Mucosa of descending colon (tissue), 3 donors: Measurements from ENCODE around the gene SHROOM2. TPM values are rescaled to one million over a fixed set of nuclear protein-coding genes. Genes with fewer than 3 reads are reported as not detected.

ENCODE experiments used
- ATAC-seq: fragments of 200-7000 bp; cut with Tn5 transposase; one replicate; pipeline ENCODE4 v1.9.1; 2020; ENCODE audit warnings: mild to moderate bottlenecking, moderate library complexity
- DNase-seq, 3 donors: peaks; one replicate each; pipeline ENCODE4 v3.0.0-alpha.2; 2020
- H3K36me3 ChIP-seq: fragments of 200-600 bp; one replicate; pipeline ENCODE4 v1.8.0; 2021; ENCODE audit warnings: low read depth, mild to moderate bottlenecking
- H3K4me1 ChIP-seq: fragments of 200-600 bp; one replicate; pipeline ENCODE4 v1.8.0; 2021; ENCODE audit warnings: low read depth, mild to moderate bottlenecking
- H3K4me3 ChIP-seq: fragments of 200-600 bp; one replicate; pipeline ENCODE4 v1.8.0; 2021; ENCODE audit warnings: mild to moderate bottlenecking
- H3K9me3 ChIP-seq: fragments of 200-600 bp; one replicate; pipeline ENCODE4 v1.8.0; 2021; ENCODE audit warnings: mild to moderate bottlenecking
- intact Hi-C, 2 donors: fragments of 100-400 bp; cut with DNase I in 1 of 2; cut with micrococcal nuclease in 1 of 2; formaldehyde crosslinking; loops; one replicate each; pipeline versions ENCODE4 v1.11.0 to v1.11.1; 2022; cut with DNase I, micrococcal nuclease
- total RNA-seq, 3 donors: library from RNA; stranded (reverse); fragmentation: NEBNext Ultra II Directional in 2 of 3; extraction: Animal tissue kit (Norgen Biotek cat#: 25700) in 2 of 3; gene quantifications; one replicate each; pipeline versions ENCODE4 v1.2.1 to v1.2.4, GENCODE V29; 2021 to 2023
- TF ChIP-seq, protein P1 (sequence below): fragments of 200-600 bp; IDR thresholded peaks from one replicate; pipeline ENCODE4 v1.8.0; 2022; ENCODE audit warnings: antibody characterized with exemption, mild to moderate bottlenecking
- donor health status: DM: no; HTN: no; CAD: no; lungs with moderate emphysema.
- donor health status: DM: no; HTN: no; CAD: no.
- donor health status: DM: no; HTN: yes; CAD: no.

SHROOM2 gene
- total RNA-seq, 3 donors from 2014 or later, result 1.2 to 11.5 (median 5.1) TPM

DNA sequence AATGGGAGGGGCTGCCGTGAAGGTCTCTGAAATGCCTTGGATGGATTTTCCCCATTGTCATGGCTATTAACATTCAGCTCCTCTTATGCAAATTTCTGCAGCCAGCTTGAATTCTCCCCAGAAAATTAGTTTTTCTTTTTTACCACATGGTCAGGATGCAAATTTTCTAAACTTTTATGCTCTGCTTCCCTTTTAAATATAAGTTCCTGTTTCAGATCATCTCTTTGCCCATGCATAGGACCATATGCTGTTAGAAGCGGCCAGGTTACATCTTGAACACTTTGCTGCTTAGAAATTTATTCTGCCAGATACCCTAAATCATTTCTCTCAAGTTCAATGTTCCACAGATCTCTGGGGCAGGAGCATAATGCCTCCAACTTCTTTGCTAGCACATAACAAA, 167.2 kb downstream of the SHROOM2 start:
- H3K36me3 ChIP-seq, result no peaks in the 10 kb centered on the region
- H3K9me3 ChIP-seq, result no peaks in the 10 kb centered on the region
- DNase-seq (no peak), ATAC-seq (no peak)
- TF ChIP-seq, protein P1, sequence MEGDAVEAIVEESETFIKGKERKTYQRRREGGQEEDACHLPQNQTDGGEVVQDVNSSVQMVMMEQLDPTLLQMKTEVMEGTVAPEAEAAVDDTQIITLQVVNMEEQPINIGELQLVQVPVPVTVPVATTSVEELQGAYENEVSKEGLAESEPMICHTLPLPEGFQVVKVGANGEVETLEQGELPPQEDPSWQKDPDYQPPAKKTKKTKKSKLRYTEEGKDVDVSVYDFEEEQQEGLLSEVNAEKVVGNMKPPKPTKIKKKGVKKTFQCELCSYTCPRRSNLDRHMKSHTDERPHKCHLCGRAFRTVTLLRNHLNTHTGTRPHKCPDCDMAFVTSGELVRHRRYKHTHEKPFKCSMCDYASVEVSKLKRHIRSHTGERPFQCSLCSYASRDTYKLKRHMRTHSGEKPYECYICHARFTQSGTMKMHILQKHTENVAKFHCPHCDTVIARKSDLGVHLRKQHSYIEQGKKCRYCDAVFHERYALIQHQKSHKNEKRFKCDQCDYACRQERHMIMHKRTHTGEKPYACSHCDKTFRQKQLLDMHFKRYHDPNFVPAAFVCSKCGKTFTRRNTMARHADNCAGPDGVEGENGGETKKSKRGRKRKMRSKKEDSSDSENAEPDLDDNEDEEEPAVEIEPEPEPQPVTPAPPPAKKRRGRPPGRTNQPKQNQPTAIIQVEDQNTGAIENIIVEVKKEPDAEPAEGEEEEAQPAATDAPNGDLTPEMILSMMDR, result no peak
- no peaks in the 10 kb centered on the region for H3K4me1 ChIP-seq
- no peak overlapping the region for H3K4me3 ChIP-seq
- intact Hi-C loops, result no loop called here

- TF ChIP-seq, protein P1, result no peak
- Histone ChIP-seq H3K36me3 (no peaks in the 10 kb centered on the region), H3K9me3 (no peaks in the 10 kb centered on the region), H3K4me3 (no peak overlapping the region), H3K4me1 (no peaks in the 10 kb centered on the region)
- DNase-seq (no peak), ATAC-seq (no peak)
- intact Hi-C loops, result no loop called here
Observed at GRCh38 chrX:9955506-9955905, 169.3 kb downstream of the SHROOM2 start.

- TF ChIP-seq, protein P1, result no peak
- no peak for DNase-seq
- intact Hi-C loops, result no loop called here
Observed at GRCh38 chrX:9957743-9958142, 171.5 kb downstream of the SHROOM2 start.

DNA sequence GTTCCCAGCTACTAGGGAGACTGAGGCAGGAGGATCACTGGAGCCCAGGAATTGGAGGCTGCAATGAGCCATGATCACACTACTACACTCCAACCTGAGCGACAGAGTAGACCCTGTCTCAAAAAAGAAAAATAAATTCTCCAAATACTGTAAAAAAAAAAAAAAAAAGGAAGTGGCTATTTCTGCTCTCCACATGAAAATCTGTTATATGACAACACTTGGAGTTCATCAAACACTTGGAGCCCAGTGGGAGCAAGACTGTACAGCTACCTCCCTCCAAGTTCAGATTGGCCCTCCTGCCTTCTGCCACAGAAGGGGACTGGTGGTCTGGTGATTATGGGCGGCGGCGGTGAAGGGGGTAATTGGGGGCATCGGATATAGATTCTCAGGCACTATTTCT, 172.0 kb downstream of the SHROOM2 start:
- H3K4me1 ChIP-seq, result no peaks in the 10 kb centered on the region
- TF ChIP-seq, protein P1, result no peak
- DNase-seq (no peak), ATAC-seq (no peak)
- intact Hi-C loops, result no loop called here
- H3K4me3 ChIP-seq, result no peak overlapping the region
- no peaks in the 10 kb centered on the region for H3K36me3 ChIP-seq
- no peaks in the 10 kb centered on the region for H3K9me3 ChIP-seq

More at GRCh38 chrX:9957743-9958142, 171.5 kb downstream of the SHROOM2 start:
- no peaks in the 10 kb centered on the region for H3K36me3 ChIP-seq
- no peak for ATAC-seq
- no peak overlapping the region for H3K4me3 ChIP-seq
- no peaks in the 10 kb centered on the region for H3K9me3 ChIP-seq
- H3K4me1 ChIP-seq, result no peaks in the 10 kb centered on the region

- no peaks in the 10 kb centered on the region for H3K36me3 ChIP-seq
- H3K9me3 ChIP-seq, result no peaks in the 10 kb centered on the region
- H3K4me3 ChIP-seq, result no peak overlapping the region
- H3K4me1 ChIP-seq, result no peaks in the 10 kb centered on the region
- intact Hi-C loops, result no loop called here
- DNase-seq, result no peak
- TF ChIP-seq, protein P1, result no peak
- ATAC-seq, result no peak
Observed at GRCh38 chrX:9961750-9962149, 175.5 kb downstream of the SHROOM2 start.

GRCh38 chrX:9966775-9967408, 180.7 kb downstream of the SHROOM2 start, which contains the start of gene CLDN34:
Gene CLDN34, plus strand, starts transcription at chrX:9967358. Its CDS starts 0 bp downstream, at chrX:9967358.
- Histone ChIP-seq H3K4me3 (no peak within 1 kb of the TSS), H3K4me1 (no peaks in the 10 kb centered on the region), H3K9me3 (no peaks in the 10 kb centered on the region), H3K36me3 (no peaks in the 10 kb centered on the region)
- intact Hi-C loops, result no loop called here
- TF ChIP-seq, protein P1, result no peak
- ATAC-seq, result no peak
- no peak for DNase-seq
